D341Med (cell line): ENCODE data around the gene CLIC1.
A peak's percentile ranks its signal among the peaks of the same experiment; 100 is the strongest.

Experiments
- DNase-seq: peaks from one replicate; pipeline ENCODE4 v3.0.0; 2012; ENCODE audit warnings: low spot score

CLIC1 gene

GRCh38 chr6:31737991-31738979, 2.0 kb upstream of the CLIC1 start:
- DNase-seq = no peak

- no peak for DNase-seq
Measured at GRCh38 chr6:31737315-31737990, 1.1 kb upstream of the CLIC1 start.

- no peak for DNase-seq
Measured at GRCh38 chr6:31736768-31737314, 511 bp upstream of the CLIC1 start.

GRCh38 chr6:31734821-31735406, 1.4 kb downstream of the CLIC1 start:
- DNase-seq = no peak

- DNase-seq = no peak
Measured at GRCh38 chr6:31734247-31734820, 2.0 kb downstream of the CLIC1 start.

- no peak for DNase-seq
Measured at GRCh38 chr6:31733734-31734133, 2.6 kb downstream of the CLIC1 start.

GRCh38 chr6:31732029-31732428, 4.3 kb downstream of the CLIC1 start:
- no peak for DNase-seq

GRCh38 chr6:31730631-31731086, 5.7 kb downstream of the CLIC1 start:
- DNase-seq = no peak

GRCh38 chr6:31729979-31730630, 6.2 kb downstream of the CLIC1 start:
- DNase-seq = peak; percentile 92

- DNase-seq = peak; percentile 88
Measured at GRCh38 chr6:31729515-31729978, 6.8 kb downstream of the CLIC1 start.

GRCh38 chr6:31728767-31729514, 7.4 kb downstream of the CLIC1 start, which contains the start of gene DDAH2:
Gene DDAH2 (minus strand): TSS chr6:31729299. CDS start chr6:31729161, 138 bp downstream.
- no peak for DNase-seq

- DNase-seq = no peak
Measured at GRCh38 chr6:31727717-31728671, 8.3 kb downstream of the CLIC1 start.

GRCh38 chr6:31727034-31727716, 9.2 kb downstream of the CLIC1 start:
- DNase-seq = no peak

- no peak for DNase-seq
Measured at GRCh38 chr6:31725502-31726350, 10.6 kb downstream of the CLIC1 start.

- no peak for DNase-seq
Measured at GRCh38 chr6:31723980-31724691, 12.2 kb downstream of the CLIC1 start.

- DNase-seq = no peak
Measured at GRCh38 chr6:31723245-31723979, 12.9 kb downstream of the CLIC1 start, which contains the start of gene MPIG6B. Gene MPIG6B (plus strand): TSS chr6:31723373. CDS start chr6:31723384, 11 bp downstream.
